ENCODE results near the gene SUN5.

SUN5 gene

DNA sequence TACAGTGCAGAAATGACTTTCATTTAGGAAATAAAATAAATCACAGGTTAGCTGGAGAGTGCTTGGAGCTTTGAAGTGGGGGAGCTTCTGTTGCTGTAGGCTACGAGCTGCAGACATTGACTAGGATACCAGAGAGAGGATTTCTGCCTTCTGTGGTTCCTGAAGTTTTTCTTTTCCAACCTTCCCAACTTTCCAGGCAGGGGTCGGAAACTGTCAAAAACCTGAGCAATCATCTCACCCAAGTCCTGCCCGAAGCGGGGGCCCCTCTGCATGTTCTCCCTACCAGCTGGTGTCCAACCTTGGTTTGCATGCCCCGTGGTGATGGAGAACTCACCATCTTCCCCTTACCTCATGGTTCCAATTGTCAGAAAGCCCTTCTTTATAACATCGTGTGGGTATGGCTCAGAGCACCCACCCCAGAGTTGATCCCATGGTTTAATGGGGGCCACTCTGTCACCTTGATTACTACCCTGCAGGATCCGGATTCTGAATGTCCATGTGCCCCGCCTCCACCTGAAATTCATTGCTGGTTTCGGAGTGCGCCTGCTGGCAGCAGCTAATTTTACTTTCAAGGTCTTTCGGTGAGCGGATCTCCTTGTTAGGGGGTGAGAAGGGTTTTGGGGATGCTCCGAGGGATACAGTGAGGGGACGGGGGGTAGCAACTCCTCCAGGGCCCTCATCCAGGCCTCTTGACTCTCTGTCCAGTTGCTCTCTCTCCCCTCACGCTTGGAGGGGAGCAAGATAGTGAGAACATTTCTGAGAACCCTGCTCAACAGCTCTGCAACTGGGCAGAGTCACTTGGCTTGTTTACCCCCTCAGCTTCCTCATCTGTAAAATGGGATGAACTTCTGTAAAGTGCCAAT lies 8.3 kb upstream of the SUN5 start:
- TF ChIP-seq CREB1 (IDR thresholded peaks at IDR 0.05; ENCODE audit: low read depth) (no peak), EP300 (IDR thresholded peaks at IDR 0.05; ENCODE audit: borderline replicate concordance) (no peak), YY1 (IDR thresholded peaks at IDR 0.05; ENCODE audit: low read depth) (no peak), TEAD4 (IDR thresholded peaks at IDR 0.05) (no peak), NFIC (IDR thresholded peaks at IDR 0.05) (no peak)
- TF ChIP-seq, protein P1, sequence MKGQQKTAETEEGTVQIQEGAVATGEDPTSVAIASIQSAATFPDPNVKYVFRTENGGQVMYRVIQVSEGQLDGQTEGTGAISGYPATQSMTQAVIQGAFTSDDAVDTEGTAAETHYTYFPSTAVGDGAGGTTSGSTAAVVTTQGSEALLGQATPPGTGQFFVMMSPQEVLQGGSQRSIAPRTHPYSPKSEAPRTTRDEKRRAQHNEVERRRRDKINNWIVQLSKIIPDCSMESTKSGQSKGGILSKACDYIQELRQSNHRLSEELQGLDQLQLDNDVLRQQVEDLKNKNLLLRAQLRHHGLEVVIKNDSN (IDR thresholded peaks at IDR 0.05) = no peak

DNA sequence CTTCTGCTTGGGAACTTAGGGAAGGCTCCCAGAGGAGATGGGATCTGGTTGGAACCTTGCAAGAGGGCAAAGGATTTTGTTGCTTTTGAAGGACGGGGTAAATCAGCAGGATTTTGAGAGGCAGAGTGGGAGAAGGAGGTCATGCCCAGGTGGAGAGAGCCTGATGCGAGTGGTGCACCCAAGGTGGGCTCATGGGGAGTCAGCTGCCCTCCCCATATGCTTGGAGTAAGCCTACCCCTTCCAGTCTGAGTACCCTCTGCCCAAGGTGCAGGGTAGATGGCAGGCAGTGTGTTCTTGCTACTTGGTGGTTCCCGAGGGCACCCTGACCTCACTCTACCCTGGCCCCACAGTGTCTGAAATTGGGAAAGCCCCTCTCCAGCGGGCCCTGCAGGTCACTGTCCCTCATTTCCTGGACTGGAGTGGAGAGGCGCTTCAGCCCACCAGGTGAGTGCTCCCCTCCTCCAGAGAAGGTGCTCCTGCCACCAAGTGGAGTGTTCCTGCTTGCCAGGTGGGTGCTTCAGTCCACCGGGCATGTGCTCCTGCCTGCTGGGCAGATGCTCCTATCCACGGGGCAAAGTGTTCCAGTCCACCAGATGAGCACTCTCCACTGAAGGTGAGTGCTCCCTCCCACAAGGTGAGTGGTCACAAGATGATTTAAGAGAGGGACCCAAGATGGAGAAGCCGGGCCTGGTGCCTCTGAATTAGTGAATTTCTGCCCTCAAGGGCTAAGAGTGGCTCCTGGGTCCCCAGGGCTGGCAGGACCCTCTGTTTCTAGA lies 6.6 kb upstream of the SUN5 start:
- TF ChIP-seq ZBTB7A (IDR thresholded peaks at IDR 0.05; ENCODE audit: low read depth) = no peak
- TF ChIP-seq EP300 (IDR thresholded peaks at IDR 0.05; ENCODE audit: borderline replicate concordance) = no peak
- no peak for TF ChIP-seq RAD21 (IDR thresholded peaks at IDR 0.05; ENCODE audit: low read depth)
- TF ChIP-seq CEBPB (IDR thresholded peaks at IDR 0.05) = no peak
- TF ChIP-seq TCF12 (IDR thresholded peaks at IDR 0.05; ENCODE audit: low read depth) = no peak
- TF ChIP-seq, protein P1 (IDR thresholded peaks at IDR 0.05) = no peak
- no peak for TF ChIP-seq CREB1 (IDR thresholded peaks at IDR 0.05; ENCODE audit: low read depth)
- TF ChIP-seq TEAD4 (IDR thresholded peaks at IDR 0.05) = no peak

- TF ChIP-seq, protein P2, sequence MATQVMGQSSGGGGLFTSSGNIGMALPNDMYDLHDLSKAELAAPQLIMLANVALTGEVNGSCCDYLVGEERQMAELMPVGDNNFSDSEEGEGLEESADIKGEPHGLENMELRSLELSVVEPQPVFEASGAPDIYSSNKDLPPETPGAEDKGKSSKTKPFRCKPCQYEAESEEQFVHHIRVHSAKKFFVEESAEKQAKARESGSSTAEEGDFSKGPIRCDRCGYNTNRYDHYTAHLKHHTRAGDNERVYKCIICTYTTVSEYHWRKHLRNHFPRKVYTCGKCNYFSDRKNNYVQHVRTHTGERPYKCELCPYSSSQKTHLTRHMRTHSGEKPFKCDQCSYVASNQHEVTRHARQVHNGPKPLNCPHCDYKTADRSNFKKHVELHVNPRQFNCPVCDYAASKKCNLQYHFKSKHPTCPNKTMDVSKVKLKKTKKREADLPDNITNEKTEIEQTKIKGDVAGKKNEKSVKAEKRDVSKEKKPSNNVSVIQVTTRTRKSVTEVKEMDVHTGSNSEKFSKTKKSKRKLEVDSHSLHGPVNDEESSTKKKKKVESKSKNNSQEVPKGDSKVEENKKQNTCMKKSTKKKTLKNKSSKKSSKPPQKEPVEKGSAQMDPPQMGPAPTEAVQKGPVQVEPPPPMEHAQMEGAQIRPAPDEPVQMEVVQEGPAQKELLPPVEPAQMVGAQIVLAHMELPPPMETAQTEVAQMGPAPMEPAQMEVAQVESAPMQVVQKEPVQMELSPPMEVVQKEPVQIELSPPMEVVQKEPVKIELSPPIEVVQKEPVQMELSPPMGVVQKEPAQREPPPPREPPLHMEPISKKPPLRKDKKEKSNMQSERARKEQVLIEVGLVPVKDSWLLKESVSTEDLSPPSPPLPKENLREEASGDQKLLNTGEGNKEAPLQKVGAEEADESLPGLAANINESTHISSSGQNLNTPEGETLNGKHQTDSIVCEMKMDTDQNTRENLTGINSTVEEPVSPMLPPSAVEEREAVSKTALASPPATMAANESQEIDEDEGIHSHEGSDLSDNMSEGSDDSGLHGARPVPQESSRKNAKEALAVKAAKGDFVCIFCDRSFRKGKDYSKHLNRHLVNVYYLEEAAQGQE (IDR thresholded peaks at IDR 0.05; ENCODE audit: low read depth) = no peak
- TF ChIP-seq TAF1 (IDR thresholded peaks at IDR 0.05; ENCODE audit: low read depth) = no peak
- no peak for TF ChIP-seq NFIC (IDR thresholded peaks at IDR 0.05)
- TF ChIP-seq, protein P3, sequence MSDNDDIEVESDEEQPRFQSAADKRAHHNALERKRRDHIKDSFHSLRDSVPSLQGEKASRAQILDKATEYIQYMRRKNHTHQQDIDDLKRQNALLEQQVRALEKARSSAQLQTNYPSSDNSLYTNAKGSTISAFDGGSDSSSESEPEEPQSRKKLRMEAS (IDR thresholded peaks at IDR 0.05) = no peak
These were observed 5.9 kb upstream of the SUN5 start for GRCh38 chr20:33010133-33010504.

DNA sequence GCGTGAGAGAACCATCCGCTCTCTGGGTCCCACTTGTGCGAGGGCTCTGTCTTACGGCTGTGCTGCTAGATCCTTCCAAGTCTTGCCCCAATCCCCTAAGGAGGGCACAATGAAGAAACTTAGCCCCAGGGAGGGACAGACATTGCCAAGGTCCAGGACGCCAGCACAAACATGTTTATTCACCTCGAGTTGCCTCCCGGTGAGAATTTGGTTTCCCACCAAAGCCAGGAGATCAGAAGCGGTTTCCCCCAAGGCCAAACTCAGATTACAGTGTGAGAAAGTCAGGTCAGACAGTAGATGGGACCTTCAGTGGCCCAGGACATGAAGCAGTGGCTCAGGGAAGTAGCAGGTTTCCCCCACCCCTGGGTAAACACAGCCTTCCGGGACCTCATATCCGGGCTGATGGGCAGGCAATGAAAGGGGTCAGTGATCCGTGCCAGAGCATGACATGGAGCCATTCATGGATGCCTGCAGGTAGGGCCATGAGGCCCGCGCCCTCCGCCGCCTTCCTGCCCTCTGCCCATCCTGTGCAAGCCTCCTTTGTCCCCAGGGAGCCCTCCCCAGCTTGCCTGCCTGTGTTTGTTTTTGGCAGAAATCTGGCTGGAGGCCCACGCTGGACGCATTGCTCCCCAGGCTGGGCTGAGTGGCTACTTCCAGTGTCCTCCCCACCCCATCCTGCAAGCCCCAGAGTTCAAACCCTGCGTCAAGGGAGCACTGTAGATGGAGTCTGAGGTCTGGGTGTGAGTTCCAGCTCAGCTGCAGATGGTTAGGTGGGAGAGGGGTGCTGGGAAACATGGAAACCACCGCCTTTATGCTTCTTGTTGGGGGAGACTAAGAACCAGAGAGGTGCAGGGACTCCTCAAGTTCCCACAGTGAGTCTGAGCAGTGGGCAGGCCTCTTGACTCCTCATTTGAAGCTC lies 5.2 kb upstream of the SUN5 start:
- TF ChIP-seq FOXM1 (IDR thresholded peaks at IDR 0.05; ENCODE audit: borderline replicate concordance, low read depth) (no peak), TEAD4 (IDR thresholded peaks at IDR 0.05) (no peak), CEBPB (IDR thresholded peaks at IDR 0.05) (no peak), YY1 (IDR thresholded peaks at IDR 0.05; ENCODE audit: low read depth) (no peak), EP300 (IDR thresholded peaks at IDR 0.05; ENCODE audit: borderline replicate concordance) (no peak), RAD21 (IDR thresholded peaks at IDR 0.05; ENCODE audit: low read depth) (no peak), TAF1 (IDR thresholded peaks at IDR 0.05; ENCODE audit: low read depth) (no peak), NFIC (IDR thresholded peaks at IDR 0.05) (no peak), EGR1 (IDR thresholded peaks at IDR 0.05) (no peak), CREB1 (IDR thresholded peaks at IDR 0.05; ENCODE audit: low read depth) (no peak)
- TF ChIP-seq, protein P2 (IDR thresholded peaks at IDR 0.05; ENCODE audit: low read depth) = no peak
- TF ChIP-seq, protein P3 (IDR thresholded peaks at IDR 0.05) = no peak

Measured in Ishikawa (cell line).